Heart right ventricle (tissue), 16 donors: ENCODE data around the gene NPHP4. TPM values are rescaled to one million over a fixed set of nuclear protein-coding genes. Genes with fewer than 3 reads are reported as not detected.

Experiments
- ATAC-seq, 8 donors: fragments of 200-7000 bp; cut with Tn5 transposase; one replicate each; pipeline ENCODE4 v1.9.1; 2020; ENCODE audit warnings: mild to moderate bottlenecking in 8 of 8, moderate library complexity in 8 of 8, moderate number of reproducible peaks in 1 of 8
- DNase-seq, 2 donors: peaks; one replicate each; pipeline ENCODE4 v3.0.0-alpha.2; 2020
- H3K27ac ChIP-seq, 10 donors: fragments of 200-600 bp; sonication (generic) in 2 of 10; one replicate each; pipeline versions ENCODE4 v1.5.0 to v1.8.0; 2020 to 2022; ENCODE audit warnings: mild to moderate bottlenecking in 3 of 10
- H3K27me3 ChIP-seq, 7 donors: fragments of 200-600 bp; one replicate each; pipeline ENCODE4 v1.8.0; 2021 to 2022; ENCODE audit warnings: mild to moderate bottlenecking in 2 of 7
- H3K36me3 ChIP-seq, 9 donors: fragments of 200-600 bp; sonication (generic) in 1 of 9; one replicate each; pipeline versions ENCODE4 v1.5.0 to v1.8.0; 2020 to 2022; ENCODE audit warnings: mild to moderate bottlenecking in 2 of 9
- H3K4me1 ChIP-seq, 9 donors: fragments of 200-600 bp; sonication (generic) in 1 of 9; one replicate each; pipeline versions ENCODE4 v1.5.0 to v1.8.0; 2020 to 2022; ENCODE audit warnings: mild to moderate bottlenecking in 4 of 9
- H3K4me3 ChIP-seq, 10 donors: fragments of 200-600 bp; sonication (generic) in 2 of 10; one replicate each; pipeline versions ENCODE4 v1.5.0 to v1.8.0; 2020 to 2022; ENCODE audit warnings: mild to moderate bottlenecking in 7 of 10, moderate library complexity in 2 of 10
- H3K9me3 ChIP-seq, 11 donors: fragments of 200-600 bp in 10 of 11; sonication (generic) in 2 of 11; one replicate each; pipeline versions ENCODE4 v1.5.0 to v1.8.0; 2013 to 2022; ENCODE audit warnings: mild to moderate bottlenecking in 2 of 11, control low read depth in 1 of 11, moderate library complexity in 1 of 11
- CTCF ChIP-seq, 9 donors: fragments of 200-600 bp; sonication (generic) in 2 of 9; IDR thresholded peaks; one replicate each; pipeline versions ENCODE4 v1.5.0 to v1.8.0; 2021 to 2022; ENCODE audit warnings: antibody characterized with exemption in 9 of 9, mild to moderate bottlenecking in 5 of 9, moderate library complexity in 1 of 9
- WGBS, 2 donors: extraction: QIAGEN DNeasy Blood & Tissue Kit; methylation state at CpG; one replicate each; pipeline ENCODE4 v1.1.7; 2013; ENCODE audit warnings: inconsistent platforms in 1 of 2; 5-methylcytosine and 5-hydroxymethylcytosine counted together
- intact Hi-C, 10 donors: fragments of 100-400 bp; cut with DNase I; formaldehyde crosslinking; loops; one replicate each; pipeline versions ENCODE4 v1.11.1 to v1.14.2; 2022
- polyA plus RNA-seq, 2 donors: library from polyadenylated mRNA; stranded (reverse); fragments of 200-250 nt; gene quantifications; one replicate each; pipeline ENCODE4 v1.2.3, GENCODE V29; 2013
- total RNA-seq, 10 donors: library from RNA; stranded (reverse); fragmentation: NEBNext Ultra II Directional in 3 of 10; extraction: Animal tissue kit (Norgen Biotek cat#: 25700) in 3 of 10; gene quantifications; one replicate each; pipeline versions ENCODE4 v1.2.1 to v1.2.4, GENCODE V29; 2021 to 2023
- donor health status: Arrhythmogenic right ventricular cardiomyopathy.
- donor health status: ischemic (EF 13 %, LVEDD 7.1; RV severe dilation, severe dysfunction).
- donor health status: healthy with polysubstance abuse.
- donor health status: DM: no; HTN: yes; CAD: no.
- donor health status: DM: no; HTN: no; CAD: no.
- donor health status: ischemic (EF 25% LVEDD 6.9; RV normal size, moderate dysfunction).
- donor health status: ischemic (EF 25% LVEDD 5.7; RV mildly dilated, moderate dysfunction).
- donor health status: healthy.
- donor health status: DM: yes; HTN: yes; CAD: no.
- donor health status: Ischemic cardiomyopathy.
- donor health status: ischemic (EF 35%, LVEDD 5.7; RV mildly dilated, moderate dysfunction).
- donor health status: nonischemic (EF 11% LVEDD 7.7; RV severe dilation, severe dysfunction).
- donor health status: DM: yes; HTN: yes; CAD: no.
- donor health status: PGD.
- donor health status: ischemic (EF 29% LVEDD 5.4; RV normal size, mild dysfunction).
- donor health status: nonischemic (EF 23%, LVEDD 6.1; RV moderate dilation, normal function).

The NPHP4 gene
- total and polyA plus RNA-seq, 12 donors, result 2.4 to 5.7 (median 3.3) TPM

GRCh38 chr1:5830771-5831599 is 161.2 kb downstream of the NPHP4 start:
- no peaks in the 10 kb centered on the region for H3K9me3 ChIP-seq
- no peak for ATAC-seq
- DNase-seq, result no peak
- H3K36me3 ChIP-seq, result no peaks in the 10 kb centered on the region
- WGBS, 2 donors, result 51 to 52% methylated on average over 26 of the region's 26 CpGs
- H3K27me3 ChIP-seq, result peaks cover 0 to 55% (median 27%) of the 10 kb centered on the region in 7 donors
- TF ChIP-seq CTCF (IDR thresholded peaks at IDR 0.05), result no peak
- no peak overlapping the region for H3K27ac ChIP-seq
- no peak overlapping the region for H3K4me3 ChIP-seq
- intact Hi-C loops, result no loop called here
- H3K4me1 ChIP-seq, result no peaks in the 10 kb centered on the region

GRCh38 chr1:5829414-5829813 is 162.8 kb downstream of the NPHP4 start:
- H3K27me3 ChIP-seq, result peaks cover 0 to 46% (median 26%) of the 10 kb centered on the region in 7 donors
- ATAC-seq, result no peak
- no peaks in the 10 kb centered on the region for H3K4me1 ChIP-seq
- no peak for TF ChIP-seq CTCF (IDR thresholded peaks at IDR 0.05)
- no peak overlapping the region for H3K27ac ChIP-seq
- WGBS, 2 donors, result 93 to 96% methylated on average over 3 of the region's 3 CpGs
- H3K9me3 ChIP-seq, result no peaks in the 10 kb centered on the region
- intact Hi-C loops, result no loop called here
- H3K36me3 ChIP-seq, result no peaks in the 10 kb centered on the region
- H3K4me3 ChIP-seq, result no peak overlapping the region
- no peak for DNase-seq

- TF ChIP-seq CTCF (IDR thresholded peaks at IDR 0.05), result no peak
- 71 to 72% methylated on average over 11 of the region's 11 CpGs for WGBS, 2 donors
- H3K4me1 ChIP-seq, result no peaks in the 10 kb centered on the region
- no peak overlapping the region for H3K27ac ChIP-seq
- intact Hi-C loops, result no loop called here
- H3K4me3 ChIP-seq, result no peak overlapping the region
- no peak for DNase-seq
- no peaks in the 10 kb centered on the region for H3K36me3 ChIP-seq
- no peak for ATAC-seq
- peaks cover 0 to 3% (median 0%) of the 10 kb centered on the region in 11 donors for H3K9me3 ChIP-seq
- peaks cover 0 to 36% (median 26%) of the 10 kb centered on the region in 7 donors for H3K27me3 ChIP-seq
These were observed 163.8 kb downstream of the NPHP4 start for GRCh38 chr1:5828308-5828935.

GRCh38 chr1:5827516-5827915 is 164.7 kb downstream of the NPHP4 start:
- DNase-seq, result no peak
- H3K9me3 ChIP-seq, result peaks cover 0 to 3% (median 0%) of the 10 kb centered on the region in 11 donors
- peaks cover 0 to 32% (median 23%) of the 10 kb centered on the region in 7 donors for H3K27me3 ChIP-seq
- no peaks in the 10 kb centered on the region for H3K4me1 ChIP-seq
- peak in 1 of 8 donors; percentile 25 for ATAC-seq
- no peak overlapping the region for H3K27ac ChIP-seq
- H3K4me3 ChIP-seq, result no peak overlapping the region
- no peaks in the 10 kb centered on the region for H3K36me3 ChIP-seq
- no peak for TF ChIP-seq CTCF (IDR thresholded peaks at IDR 0.05)
- WGBS, 2 donors, result 56 to 65% methylated on average over 9 of the region's 9 CpGs
- intact Hi-C loops, result no loop called here
